ENCODE measurements around the gene TGFBR1. TPM values are rescaled to one million over a fixed set of nuclear protein-coding genes. Genes with fewer than 3 reads are reported as not detected.

The TGFBR1 gene
- total RNA-seq, 1 donor from 2014 or later = 316 TPM

- DNase-seq (ENCODE audit: low spot score) = peak; percentile 41
These were observed 65.3 kb downstream of the TGFBR1 start for GRCh38 chr9:99169982-99170761.

GRCh38 chr9:99171225-99172123, 66.6 kb downstream of the TGFBR1 start:
- DNase-seq (ENCODE audit: low spot score) = no peak

- DNase-seq (ENCODE audit: low spot score) = no peak
These were observed 67.5 kb downstream of the TGFBR1 start for GRCh38 chr9:99172124-99173091.

GRCh38 chr9:99173570-99174504, 68.9 kb downstream of the TGFBR1 start:
- DNase-seq (ENCODE audit: low spot score) = no peak

GRCh38 chr9:99176527-99177013, 71.7 kb downstream of the TGFBR1 start:
- no peak for DNase-seq (ENCODE audit: low spot score)

GRCh38 chr9:99177576-99178366, 72.9 kb downstream of the TGFBR1 start:
- DNase-seq (ENCODE audit: low spot score) = no peak

GRCh38 chr9:99178912-99179872, 74.3 kb downstream of the TGFBR1 start:
- no peak for DNase-seq (ENCODE audit: low spot score)

GRCh38 chr9:99180199-99180598, 75.3 kb downstream of the TGFBR1 start:
- no peak for DNase-seq (ENCODE audit: low spot score)

GRCh38 chr9:99180662-99181061, 75.7 kb downstream of the TGFBR1 start:
- no peak for DNase-seq (ENCODE audit: low spot score)

GRCh38 chr9:99181206-99181605, 76.3 kb downstream of the TGFBR1 start:
- DNase-seq (ENCODE audit: low spot score) = peak; percentile 31

GRCh38 chr9:99181621-99182020, 76.7 kb downstream of the TGFBR1 start:
- DNase-seq (ENCODE audit: low spot score) = no peak

GRCh38 chr9:99182356-99182755, 77.4 kb downstream of the TGFBR1 start:
- DNase-seq (ENCODE audit: low spot score) = no peak

- no peak for DNase-seq (ENCODE audit: low spot score)
These were observed 78.7 kb downstream of the TGFBR1 start for GRCh38 chr9:99183616-99184015.

- DNase-seq (ENCODE audit: low spot score) = no peak
These were observed 79.2 kb downstream of the TGFBR1 start for GRCh38 chr9:99184110-99184474.

GRCh38 chr9:99184475-99185347, 79.8 kb downstream of the TGFBR1 start:
- DNase-seq (ENCODE audit: low spot score) = peak; percentile 91

- no peak for DNase-seq (ENCODE audit: low spot score)
These were observed 80.4 kb downstream of the TGFBR1 start for GRCh38 chr9:99185348-99185632.

- no peak for DNase-seq (ENCODE audit: low spot score)
These were observed 81.0 kb downstream of the TGFBR1 start for GRCh38 chr9:99185934-99186333.

Data from umbilical cord (tissue), 2 donors.